HepG2 (cell line): Measurements from ENCODE around the gene NDUFS2. TPM values are rescaled to one million over a fixed set of nuclear protein-coding genes. Genes with fewer than 3 reads are reported as not detected.
A peak's percentile ranks its signal among the peaks of the same experiment; 100 is the strongest.

Experiments
- CHD2 ChIP-seq: IDR thresholded peaks from 2 replicates; pipeline ENCODE4 v1.6.1; 2011; ENCODE audit warnings: low read depth, low read length, improper control_type of control experiment
- ERF ChIP-seq: IDR thresholded peaks from 2 replicates; pipeline ENCODE4 v1.6.1; 2018; ENCODE audit warnings: missing biosample characterization, missing genetic modification reagents
- FOXA3 ChIP-seq: IDR thresholded peaks from 2 replicates; pipeline ENCODE4 v1.6.1; 2016; ENCODE audit warnings: missing genetic modification reagents, missing compliant biosample characterization
- IKZF4 ChIP-seq: sonication (generic); formaldehyde crosslinking; IDR thresholded peaks from 2 replicates; pipeline ENCODE4 v1.5.1; 2020; ENCODE audit warnings: borderline replicate concordance, mild to moderate bottlenecking, low read depth, missing genetic modification reagents; ENCODE audit errors: not compliant biosample characterization
- IRF2 ChIP-seq: IDR thresholded peaks from 2 replicates; pipeline ENCODE4 v1.6.1; 2018; ENCODE audit warnings: missing genetic modification reagents, missing compliant biosample characterization
- NFATC3 ChIP-seq: sonication (generic); formaldehyde crosslinking; IDR thresholded peaks from 2 replicates; pipeline ENCODE4 v1.5.1; 2020; ENCODE audit warnings: mild to moderate bottlenecking, missing genetic modification reagents
- RBFOX2 ChIP-seq: fragments of 200-400 bp; formaldehyde crosslinking; IDR thresholded peaks from 2 replicates; pipeline ENCODE4 v1.6.1; 2017; ENCODE audit warnings: low read depth, mild to moderate bottlenecking, low read length
- RXRB ChIP-seq: IDR thresholded peaks from 2 replicates; pipeline ENCODE4 v1.6.1; 2016; ENCODE audit warnings: borderline replicate concordance, missing genetic modification reagents, missing compliant biosample characterization
- SIN3A ChIP-seq: IDR thresholded peaks from 2 replicates; pipeline ENCODE4 v1.6.1; 2011; ENCODE audit warnings: low read depth, mild to moderate bottlenecking, control low read depth, low read length, borderline replicate concordance
- U2AF2 ChIP-seq: fragments of 200-400 bp; formaldehyde crosslinking; IDR thresholded peaks from 2 replicates; pipeline ENCODE4 v1.6.1; 2017; ENCODE audit warnings: low read depth, mild to moderate bottlenecking, low read length
- XRCC5 ChIP-seq: fragments of 200-400 bp; formaldehyde crosslinking; optimal IDR thresholded peaks from 2 replicates; pipeline ENCODE3; 2017; ENCODE audit warnings: mild to moderate bottlenecking, low read length
- ZFP90 ChIP-seq: sonication (generic); formaldehyde crosslinking; IDR thresholded peaks from 2 replicates; pipeline ENCODE4 v1.8.0; 2022; ENCODE audit warnings: missing genetic modification reagents, mild to moderate bottlenecking, inconsistent platforms, borderline replicate concordance
- ZMYM2 ChIP-seq: sonication (generic); formaldehyde crosslinking; IDR thresholded peaks from 2 replicates; pipeline ENCODE4 v1.8.0; 2022; ENCODE audit warnings: mild to moderate bottlenecking, missing genetic modification reagents
- ZNF570 ChIP-seq: sonication (generic); formaldehyde crosslinking; IDR thresholded peaks from 2 replicates; pipeline ENCODE4 v1.4.0; 2020; ENCODE audit warnings: mild to moderate bottlenecking, missing genetic modification reagents, borderline replicate concordance
- ZNF709 ChIP-seq: sonication (generic); formaldehyde crosslinking; IDR thresholded peaks from 2 replicates; pipeline ENCODE4 v1.5.0; 2020; ENCODE audit warnings: mild to moderate bottlenecking, missing genetic modification reagents
- polyA plus RNA-seq, 8 experiments: library from polyadenylated mRNA; depleted of rRNA in 3 of 8; stranded (reverse) in 7 of 8; unstranded in 1 of 8; fragments of >200 nt; fragmentation: Illumina TruSeq in 4 of 8; extraction: Trizol in 4 of 8; gene quantifications; 2 replicates each; pipeline versions ENCODE4 v1.2.1 to v1.2.3, GENCODE V29; 2011 to 2016; ENCODE audit warnings: low read depth in 4 of 8, missing spikeins in 1 of 8, mixed read lengths in 1 of 8; ENCODE audit not compliant: insufficient read depth in 1 of 8
- total RNA-seq, 5 experiments: library from RNA; depleted of rRNA; stranded (reverse); fragments of >200 nt; fragmentation: Illumina TruSeq; extraction: Trizol; gene quantifications; 2 replicates each; pipeline ENCODE4 v1.2.3, GENCODE V29; 2016; ENCODE audit warnings: low read depth in 1 of 5
- TF ChIP-seq, protein P1 (sequence below): IDR thresholded peaks from 2 replicates; pipeline ENCODE4 v1.6.1; 2016; ENCODE audit warnings: missing compliant biosample characterization, missing genetic modification reagents, borderline replicate concordance
- TF ChIP-seq, protein P2 (sequence below): sonication (generic); formaldehyde crosslinking; IDR thresholded peaks from 2 replicates; pipeline ENCODE4 v1.5.1; 2020; ENCODE audit warnings: missing genetic modification reagents, mild to moderate bottlenecking, borderline replicate concordance
- TF ChIP-seq, protein P3 (sequence below): sonication (generic); formaldehyde crosslinking; IDR thresholded peaks from 2 replicates; pipeline ENCODE4 v1.8.1; 2022; ENCODE audit warnings: mild to moderate bottlenecking, missing genetic modification reagents
- TF ChIP-seq, protein P4 (sequence below): sonication (generic); formaldehyde crosslinking; IDR thresholded peaks from 2 replicates; pipeline ENCODE4 v1.4.0; 2020; ENCODE audit warnings: missing genetic modification reagents
- TF ChIP-seq, protein P5 (sequence below): sonication (generic); formaldehyde crosslinking; IDR thresholded peaks from 2 replicates; pipeline ENCODE4 v1.8.1; 2023; ENCODE audit warnings: mild to moderate bottlenecking, moderate library complexity, missing genetic modification reagents
- TF ChIP-seq, protein P6 (sequence below): sonication (generic); formaldehyde crosslinking; IDR thresholded peaks from 2 replicates; pipeline ENCODE4 v1.4.0; 2020; ENCODE audit warnings: low read depth, mild to moderate bottlenecking, missing genetic modification reagents

Gene NDUFS2
- total and polyA plus RNA-seq, 2 of the 13 experiments (the other 11 are each of a cell fraction or from before 2014, with no cell fraction given), result 89.9 to 118 TPM

DNA sequence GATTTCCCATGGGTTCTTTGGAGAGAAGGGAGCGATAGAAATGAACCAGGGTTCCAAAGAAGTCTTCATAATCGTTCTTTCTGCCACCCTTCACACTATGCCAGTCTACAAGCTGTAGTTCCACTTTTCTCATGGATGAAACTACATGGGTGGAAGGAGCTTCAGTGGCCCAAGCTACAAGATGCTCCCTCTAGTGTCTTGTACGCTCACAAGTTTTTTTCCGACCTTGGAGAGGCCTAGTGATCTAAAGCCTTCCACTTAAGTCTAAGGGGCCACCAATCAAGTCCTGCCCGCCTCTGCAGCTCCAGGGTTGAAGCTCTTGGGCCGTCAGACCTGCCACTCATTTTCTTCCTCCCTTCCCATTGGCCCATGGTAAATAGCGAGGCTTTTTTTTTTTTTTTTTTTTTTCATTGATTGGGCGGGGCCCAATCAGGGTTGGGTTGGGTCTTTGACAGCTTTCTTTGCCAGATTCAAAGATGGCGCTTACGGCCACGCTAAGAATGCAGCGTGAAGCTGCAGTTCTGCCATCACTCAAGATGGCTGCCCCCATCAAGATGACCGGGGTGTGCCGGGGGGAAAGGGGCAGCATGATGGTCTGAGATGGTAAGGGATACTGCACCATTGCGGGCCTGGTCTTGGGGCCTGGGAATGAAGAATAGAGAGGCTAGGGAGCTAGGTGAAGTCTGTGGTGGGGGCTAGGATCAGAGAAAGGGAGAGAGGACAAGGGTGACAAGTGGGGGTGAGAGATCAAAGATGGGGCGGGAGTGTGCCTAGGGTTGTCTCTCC, 23.6 kb downstream of the NDUFS2 start, which contains the start of gene TOMM40L (continued):
- TF ChIP-seq, protein P1, sequence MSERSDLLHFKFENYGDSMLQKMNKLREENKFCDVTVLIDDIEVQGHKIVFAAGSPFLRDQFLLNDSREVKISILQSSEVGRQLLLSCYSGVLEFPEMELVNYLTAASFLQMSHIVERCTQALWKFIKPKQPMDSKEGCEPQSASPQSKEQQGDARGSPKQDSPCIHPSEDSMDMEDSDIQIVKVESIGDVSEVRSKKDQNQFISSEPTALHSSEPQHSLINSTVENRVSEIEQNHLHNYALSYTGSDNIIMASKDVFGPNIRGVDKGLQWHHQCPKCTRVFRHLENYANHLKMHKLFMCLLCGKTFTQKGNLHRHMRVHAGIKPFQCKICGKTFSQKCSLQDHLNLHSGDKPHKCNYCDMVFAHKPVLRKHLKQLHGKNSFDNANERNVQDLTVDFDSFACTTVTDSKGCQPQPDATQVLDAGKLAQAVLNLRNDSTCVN (CRISPR knock-in tag), result no peak
- TF ChIP-seq CHD2 (no peak), ZNF709 (no peak), U2AF2 (no peak), RXRB (CRISPR knock-in tag) (no peak), ZMYM2 (CRISPR knock-in tag) (no peak), FOXA3 (CRISPR knock-in tag) (peak; percentile 15; the same call in 1 of the 2 replicates), IKZF4 (CRISPR knock-in tag) (no peak), ZFP90 (CRISPR knock-in tag) (0 out of 2 replicates have a peak, but pooled peaks have one; percentile 45), XRCC5 (no peak), ZNF570 (no peak), SIN3A (no peak), ERF (CRISPR knock-in tag) (peak; percentile 42; the same call in 1 of the 2 replicates), IRF2 (CRISPR knock-in tag) (peak; percentile 75), RBFOX2 (no peak), NFATC3 (no peak)
- TF ChIP-seq, protein P2, sequence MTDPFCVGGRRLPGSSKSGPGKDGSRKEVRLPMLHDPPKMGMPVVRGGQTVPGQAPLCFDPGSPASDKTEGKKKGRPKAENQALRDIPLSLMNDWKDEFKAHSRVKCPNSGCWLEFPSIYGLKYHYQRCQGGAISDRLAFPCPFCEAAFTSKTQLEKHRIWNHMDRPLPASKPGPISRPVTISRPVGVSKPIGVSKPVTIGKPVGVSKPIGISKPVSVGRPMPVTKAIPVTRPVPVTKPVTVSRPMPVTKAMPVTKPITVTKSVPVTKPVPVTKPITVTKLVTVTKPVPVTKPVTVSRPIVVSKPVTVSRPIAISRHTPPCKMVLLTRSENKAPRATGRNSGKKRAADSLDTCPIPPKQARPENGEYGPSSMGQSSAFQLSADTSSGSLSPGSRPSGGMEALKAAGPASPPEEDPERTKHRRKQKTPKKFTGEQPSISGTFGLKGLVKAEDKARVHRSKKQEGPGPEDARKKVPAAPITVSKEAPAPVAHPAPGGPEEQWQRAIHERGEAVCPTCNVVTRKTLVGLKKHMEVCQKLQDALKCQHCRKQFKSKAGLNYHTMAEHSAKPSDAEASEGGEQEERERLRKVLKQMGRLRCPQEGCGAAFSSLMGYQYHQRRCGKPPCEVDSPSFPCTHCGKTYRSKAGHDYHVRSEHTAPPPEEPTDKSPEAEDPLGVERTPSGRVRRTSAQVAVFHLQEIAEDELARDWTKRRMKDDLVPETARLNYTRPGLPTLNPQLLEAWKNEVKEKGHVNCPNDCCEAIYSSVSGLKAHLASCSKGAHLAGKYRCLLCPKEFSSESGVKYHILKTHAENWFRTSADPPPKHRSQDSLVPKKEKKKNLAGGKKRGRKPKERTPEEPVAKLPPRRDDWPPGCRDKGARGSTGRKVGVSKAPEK (CRISPR knock-in tag), result no peak
- TF ChIP-seq, protein P3, sequence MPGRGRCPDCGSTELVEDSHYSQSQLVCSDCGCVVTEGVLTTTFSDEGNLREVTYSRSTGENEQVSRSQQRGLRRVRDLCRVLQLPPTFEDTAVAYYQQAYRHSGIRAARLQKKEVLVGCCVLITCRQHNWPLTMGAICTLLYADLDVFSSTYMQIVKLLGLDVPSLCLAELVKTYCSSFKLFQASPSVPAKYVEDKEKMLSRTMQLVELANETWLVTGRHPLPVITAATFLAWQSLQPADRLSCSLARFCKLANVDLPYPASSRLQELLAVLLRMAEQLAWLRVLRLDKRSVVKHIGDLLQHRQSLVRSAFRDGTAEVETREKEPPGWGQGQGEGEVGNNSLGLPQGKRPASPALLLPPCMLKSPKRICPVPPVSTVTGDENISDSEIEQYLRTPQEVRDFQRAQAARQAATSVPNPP (CRISPR knock-in tag), result no peak
- TF ChIP-seq, protein P4, sequence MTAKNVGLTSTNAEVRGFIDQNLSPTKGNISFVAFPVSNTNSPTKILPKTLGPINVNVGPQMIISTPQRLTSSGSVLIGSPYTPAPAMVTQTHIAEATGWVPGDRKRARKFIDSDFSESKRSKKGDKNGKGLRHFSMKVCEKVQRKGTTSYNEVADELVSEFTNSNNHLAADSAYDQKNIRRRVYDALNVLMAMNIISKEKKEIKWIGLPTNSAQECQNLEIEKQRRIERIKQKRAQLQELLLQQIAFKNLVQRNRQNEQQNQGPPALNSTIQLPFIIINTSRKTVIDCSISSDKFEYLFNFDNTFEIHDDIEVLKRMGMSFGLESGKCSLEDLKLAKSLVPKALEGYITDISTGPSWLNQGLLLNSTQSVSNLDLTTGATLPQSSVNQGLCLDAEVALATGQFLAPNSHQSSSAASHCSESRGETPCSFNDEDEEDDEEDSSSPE (CRISPR knock-in tag), result no peak
- TF ChIP-seq, protein P5, sequence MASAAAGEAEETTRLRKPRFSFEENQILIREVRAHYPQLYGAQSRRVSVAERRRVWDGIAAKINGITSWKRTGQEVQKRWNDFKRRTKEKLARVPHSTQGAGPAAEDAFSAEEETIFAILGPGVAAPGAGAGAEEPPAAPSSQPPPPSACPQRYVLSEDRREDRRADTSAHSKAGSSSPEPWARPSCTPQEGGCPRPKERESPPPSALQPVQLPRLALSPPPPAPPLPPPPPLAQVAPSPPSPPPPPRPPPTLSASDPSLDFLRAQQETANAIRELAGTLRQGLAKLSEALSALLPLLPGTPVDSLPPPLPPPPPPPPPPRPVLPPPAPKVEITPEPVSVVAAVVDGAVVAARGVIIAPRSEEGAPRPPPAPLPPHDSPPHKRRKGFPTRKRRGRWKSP, result no peak
- TF ChIP-seq, protein P6, sequence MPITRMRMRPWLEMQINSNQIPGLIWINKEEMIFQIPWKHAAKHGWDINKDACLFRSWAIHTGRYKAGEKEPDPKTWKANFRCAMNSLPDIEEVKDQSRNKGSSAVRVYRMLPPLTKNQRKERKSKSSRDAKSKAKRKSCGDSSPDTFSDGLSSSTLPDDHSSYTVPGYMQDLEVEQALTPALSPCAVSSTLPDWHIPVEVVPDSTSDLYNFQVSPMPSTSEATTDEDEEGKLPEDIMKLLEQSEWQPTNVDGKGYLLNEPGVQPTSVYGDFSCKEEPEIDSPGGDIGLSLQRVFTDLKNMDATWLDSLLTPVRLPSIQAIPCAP (CRISPR knock-in tag), result no peak
